Measurements from ENCODE around the gene ERCC6L.
A peak's percentile ranks its signal among the peaks of the same experiment; 100 is the strongest.
"Not testable (repeated sequence)": the region's sequence is repeated elsewhere in the genome, so short reads cannot be mapped to it uniquely, and the experiment has no call there.

ERCC6L gene

DNA sequence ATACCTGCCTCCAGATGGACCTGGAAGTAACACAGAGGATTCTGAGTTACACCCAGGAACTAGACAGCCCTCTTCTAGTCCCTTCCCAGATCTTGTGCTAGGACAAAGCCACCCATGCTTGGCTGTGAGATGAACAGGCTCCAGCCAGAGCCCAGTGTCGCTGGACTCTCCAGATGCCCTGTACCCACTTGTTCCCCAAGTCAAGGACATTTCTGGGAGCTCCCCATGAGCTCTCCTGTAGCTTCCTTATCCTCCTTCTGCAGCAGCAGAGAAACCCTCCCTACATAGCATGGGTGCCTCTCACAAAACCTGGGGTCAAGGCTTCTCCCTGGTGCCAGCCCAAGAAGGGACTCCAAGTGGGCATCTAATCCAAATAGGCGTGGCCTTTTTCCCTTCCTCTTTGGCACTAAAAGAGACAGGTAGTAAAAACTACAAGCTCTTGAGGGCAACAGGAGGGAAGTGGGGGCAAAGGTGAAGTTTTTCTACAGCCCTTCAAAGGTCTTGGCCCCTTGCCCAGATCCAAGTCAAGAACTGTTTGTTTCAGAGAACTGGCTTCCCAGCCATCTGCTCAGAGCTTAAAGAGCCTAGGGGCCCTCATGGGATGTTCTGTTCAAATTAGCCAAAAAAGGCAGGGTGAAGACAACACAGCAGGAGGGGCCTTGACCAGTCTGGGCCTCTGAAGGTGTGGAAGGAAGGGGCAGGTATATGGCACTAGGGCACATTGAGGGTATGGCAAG lies 8.5 kb upstream of the ERCC6L start:
- DNase-seq: peak; percentile 75

GRCh38 chrX:72245461-72246089 lies 6.7 kb upstream of the ERCC6L start:
- peak; percentile 58 for DNase-seq

GRCh38 chrX:72243472-72243871 lies 4.6 kb upstream of the ERCC6L start:
- DNase-seq: no peak

DNA sequence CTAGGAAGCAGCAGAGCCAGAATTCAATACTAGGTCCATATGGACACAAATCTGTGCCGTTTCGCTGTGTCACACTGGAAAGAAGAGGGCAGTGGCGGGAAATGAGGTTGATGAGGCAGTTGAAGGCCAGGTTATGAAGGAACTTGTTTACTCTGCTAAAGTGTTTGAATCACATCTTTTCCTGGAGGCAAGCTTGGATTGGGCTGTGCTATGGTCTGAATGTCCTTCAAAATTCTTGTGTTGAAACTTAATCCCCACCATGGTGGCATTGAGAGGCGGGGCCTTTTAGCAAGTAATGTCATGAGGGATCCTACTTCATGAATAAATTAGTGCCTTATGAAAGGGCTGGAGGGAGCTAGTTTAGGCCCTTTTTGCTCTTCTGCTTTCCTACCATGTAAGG lies 2.1 kb upstream of the ERCC6L start:
- DNase-seq: no peak

DNA sequence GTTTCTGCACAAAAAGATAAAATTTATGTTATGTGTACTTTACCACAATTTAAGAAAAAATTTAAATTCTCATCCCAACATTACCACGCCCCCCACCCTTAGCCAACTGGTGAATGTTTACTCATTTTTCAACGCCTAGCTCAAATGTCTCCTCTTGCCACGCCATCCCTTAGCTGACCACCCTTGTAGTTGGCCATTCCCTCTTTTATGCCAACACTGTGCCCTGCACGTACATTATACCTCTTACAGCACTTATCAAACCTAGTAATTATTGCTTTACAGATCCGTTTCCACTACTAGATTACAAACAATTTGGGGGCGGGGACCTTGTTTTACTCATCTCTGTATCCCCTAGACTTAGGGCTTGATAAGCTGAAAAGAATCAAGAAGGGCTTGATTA lies 644 bp downstream of the ERCC6L start:
- DNase-seq: no peak

DNA sequence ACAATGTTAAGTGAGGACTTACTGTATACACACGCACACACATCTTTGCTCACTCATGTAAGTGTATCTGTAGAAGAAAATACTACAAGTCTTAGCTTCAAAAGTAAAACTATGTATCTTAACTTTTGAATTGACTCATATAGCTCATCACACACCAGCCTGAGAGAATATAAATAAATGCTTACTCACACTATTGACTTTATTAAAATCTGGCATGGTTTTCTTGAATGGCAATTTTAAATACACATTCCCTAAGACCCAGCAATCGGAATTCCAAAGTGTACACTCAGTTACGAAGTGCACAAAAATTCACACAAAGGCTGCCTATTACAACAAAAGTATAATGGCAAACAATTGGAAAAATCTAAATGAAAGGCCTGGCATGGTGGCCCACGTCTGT lies 2.0 kb downstream of the ERCC6L start:
- no peak for DNase-seq

DNA sequence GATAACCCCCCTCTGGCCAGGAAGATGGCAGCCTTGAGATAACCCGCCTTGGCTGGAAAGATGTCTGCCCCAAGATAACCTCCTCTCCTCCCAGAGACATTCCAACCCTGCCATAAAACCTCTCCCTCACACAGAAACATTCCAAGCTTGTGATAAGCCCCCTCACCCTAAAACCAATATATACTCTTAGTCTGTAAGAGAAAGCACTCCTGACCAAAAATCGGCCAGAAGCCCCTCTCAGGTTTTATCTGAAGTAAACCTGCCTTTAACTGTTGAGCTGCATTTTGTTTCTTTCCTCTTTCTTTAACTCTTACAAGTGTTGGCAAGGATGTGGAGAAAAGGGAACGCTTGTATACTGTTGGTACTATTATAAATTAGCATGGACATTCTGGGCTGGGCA lies 8.5 kb downstream of the ERCC6L start:
- DNase-seq: no peak

- DNase-seq: not testable (repeated sequence)
These were observed 18.5 kb downstream of the ERCC6L start for GRCh38 chrX:72220375-72220774.

GRCh38 chrX:72216973-72217372 lies 21.9 kb downstream of the ERCC6L start:
- DNase-seq: no peak

- DNase-seq: no peak
These were observed 30.6 kb downstream of the ERCC6L start for GRCh38 chrX:72208126-72208800.

DNA sequence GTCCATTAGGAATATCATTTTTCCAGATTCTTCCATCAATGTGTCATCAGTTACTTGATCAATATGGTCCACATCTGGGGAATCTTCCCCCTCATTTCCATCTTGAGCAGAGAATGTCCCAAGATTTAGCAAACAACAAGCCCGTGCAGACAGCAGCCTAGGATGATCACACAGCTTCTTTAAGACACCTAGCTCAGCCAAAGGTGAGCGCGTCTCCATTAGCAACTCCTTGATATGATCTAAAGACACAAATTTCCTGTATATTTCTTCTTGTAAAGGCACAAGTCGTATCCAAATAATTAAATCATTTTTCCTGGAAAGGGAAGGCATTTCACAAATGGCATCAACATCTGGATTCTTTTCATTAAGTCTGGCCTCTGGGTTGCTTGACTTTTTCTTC lies 31.5 kb downstream of the ERCC6L start:
- DNase-seq: no peak

GRCh38 chrX:72205706-72206105 lies 33.1 kb downstream of the ERCC6L start:
- no peak for DNase-seq

DNA sequence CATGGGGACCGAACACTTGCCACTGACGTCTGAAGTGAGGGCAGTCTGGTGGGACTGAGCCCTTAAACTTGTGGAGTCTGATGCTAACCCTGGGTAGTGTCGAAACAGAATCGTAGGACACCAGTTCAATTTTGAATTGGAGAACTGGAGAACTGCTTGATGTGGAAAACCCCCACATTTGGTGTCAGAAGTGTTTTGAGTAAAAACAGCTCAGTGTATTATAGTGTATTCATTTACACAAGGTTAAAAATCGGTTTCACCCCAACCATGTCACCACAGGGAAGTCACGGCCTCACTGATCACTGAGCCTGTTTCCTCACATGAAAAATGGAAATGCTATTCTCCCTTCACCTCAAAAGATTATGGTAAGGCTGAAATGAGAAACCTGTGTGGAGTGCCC lies 35.4 kb downstream of the ERCC6L start:
- DNase-seq: no peak

DNA sequence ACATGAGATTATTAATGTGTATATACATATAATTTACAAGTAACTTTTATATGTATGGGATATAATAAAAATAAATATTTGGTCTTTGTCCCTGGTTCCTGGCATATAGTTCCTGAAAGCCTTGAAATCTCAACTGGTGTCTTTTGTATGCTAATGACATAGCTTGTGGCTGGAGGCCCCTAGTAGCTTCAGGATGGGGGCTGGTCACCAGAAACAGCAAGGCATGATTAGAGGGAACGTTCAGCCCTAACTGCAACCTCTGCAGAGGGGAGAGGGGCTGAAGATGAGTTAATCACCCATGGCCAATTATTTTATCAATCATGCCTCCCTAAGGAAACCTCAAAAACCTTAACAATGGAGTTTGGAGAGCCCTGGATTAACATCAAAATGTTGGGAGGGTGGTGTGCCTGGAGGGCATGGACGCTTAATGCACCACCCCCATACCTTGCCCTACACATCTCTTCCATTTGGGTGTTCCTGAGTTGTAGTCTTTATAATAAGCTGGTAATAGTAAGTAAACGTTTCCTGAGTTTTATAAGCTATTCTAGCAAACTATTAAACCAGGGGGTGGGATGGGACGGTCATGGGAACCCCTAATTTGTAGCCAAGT lies 35.9 kb downstream of the ERCC6L start:
- no peak for DNase-seq

DNA sequence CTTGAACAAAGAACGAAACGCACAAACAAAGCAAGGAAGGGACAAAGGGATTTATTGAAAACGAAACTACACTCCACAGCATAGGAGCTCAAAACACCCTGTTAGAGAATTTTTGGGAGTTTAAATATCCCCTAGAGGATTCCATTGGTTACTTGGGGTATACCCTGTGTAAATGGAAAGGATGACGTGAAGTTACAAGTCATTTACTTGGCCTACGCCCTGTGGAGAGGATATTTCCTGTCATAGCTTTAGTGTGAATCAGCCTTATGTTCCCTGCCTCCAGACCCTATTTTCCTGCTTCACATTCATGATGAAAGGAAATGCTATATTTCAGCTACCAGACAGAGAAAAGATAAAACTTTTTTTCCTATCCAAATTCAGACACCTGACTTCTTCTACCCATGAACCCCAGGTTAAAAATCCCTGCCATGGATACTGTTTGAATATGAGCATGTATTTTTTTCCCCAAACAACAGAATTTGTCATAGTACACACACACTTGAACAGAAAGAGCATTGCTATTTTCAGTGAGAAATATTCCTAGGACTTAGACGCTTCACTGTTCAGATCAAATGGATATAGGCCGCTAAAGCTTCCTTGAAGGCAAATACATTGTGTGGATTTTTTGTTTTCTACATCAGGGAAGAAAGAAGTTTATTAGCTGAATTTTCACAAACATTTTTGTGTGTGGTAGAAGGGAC lies 36.8 kb downstream of the ERCC6L start:
- DNase-seq: no peak

GRCh38 chrX:72182924-72183323 lies 55.9 kb downstream of the ERCC6L start:
- DNase-seq: no peak

DNA sequence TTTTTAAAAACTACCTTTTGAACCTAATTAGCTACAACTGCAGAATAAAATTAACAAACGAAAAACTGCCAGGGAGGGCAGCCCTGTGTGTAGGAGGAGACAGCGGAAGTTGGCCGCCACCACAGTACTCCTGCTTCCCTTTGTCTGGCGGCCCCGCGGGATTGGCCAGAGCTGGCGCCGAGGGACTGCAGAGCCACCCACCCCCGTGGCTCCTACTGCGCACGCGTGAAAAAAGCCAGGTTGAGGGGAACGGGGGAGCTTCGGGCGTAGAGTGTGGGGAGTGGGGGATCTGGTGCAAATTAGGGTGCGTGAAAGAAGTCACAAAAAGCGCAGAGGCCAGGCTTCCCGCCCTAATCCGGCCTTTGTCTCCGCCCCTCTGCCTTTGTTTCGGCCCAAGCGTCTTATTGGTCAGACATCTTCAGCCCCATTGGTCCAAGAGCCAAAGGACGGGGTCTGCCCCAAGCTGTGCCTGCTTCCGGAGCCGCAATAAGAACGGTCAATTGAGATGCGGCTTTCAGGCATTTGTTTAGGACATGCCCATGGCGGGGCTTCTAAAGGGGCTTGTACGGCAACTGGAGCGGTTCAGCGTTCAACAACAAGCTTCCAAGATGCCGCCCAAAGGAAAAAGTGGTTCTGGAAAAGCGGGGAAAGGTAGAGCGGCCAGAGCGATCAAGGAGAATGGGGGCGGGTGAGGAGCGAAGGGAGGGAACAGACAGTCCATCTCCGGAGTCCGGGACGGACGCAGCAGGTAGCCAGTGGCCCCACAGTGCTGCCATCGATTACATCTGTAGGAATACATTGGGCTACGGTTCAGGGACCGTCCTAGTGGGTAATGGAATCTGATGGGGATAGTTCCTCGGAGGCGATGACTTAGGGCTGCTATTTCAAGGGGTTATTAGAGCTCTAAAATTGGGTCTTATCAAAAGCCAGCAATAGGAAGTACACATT lies 57.4 kb downstream of the ERCC6L start, which contains the start of gene PIN4:
Gene PIN4, plus strand, starts transcription at position 580 of the 948 bp plus-strand sequence. Its CDS starts 29 bp downstream, at position 609.
- DNase-seq: peak; percentile 96

DNA sequence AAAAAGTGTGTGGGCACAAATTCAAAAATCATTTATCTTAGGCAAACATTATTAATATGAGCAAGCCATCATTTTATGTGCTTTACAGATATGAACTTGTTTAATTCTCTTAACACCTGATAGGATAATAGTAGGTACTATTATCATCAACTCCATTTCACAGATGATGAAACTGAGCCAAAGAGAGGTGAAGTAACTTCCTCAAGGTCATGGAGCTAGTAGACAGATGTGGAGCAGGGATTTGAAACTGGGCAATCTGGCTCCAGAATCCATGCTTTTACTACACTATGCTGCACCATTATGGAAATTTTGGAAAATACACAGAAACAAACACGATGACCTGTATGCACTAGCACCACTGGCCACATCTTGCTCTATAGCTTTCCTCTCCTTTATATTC lies 58.3 kb downstream of the ERCC6L start:
- peak; percentile 39 for DNase-seq

DNA sequence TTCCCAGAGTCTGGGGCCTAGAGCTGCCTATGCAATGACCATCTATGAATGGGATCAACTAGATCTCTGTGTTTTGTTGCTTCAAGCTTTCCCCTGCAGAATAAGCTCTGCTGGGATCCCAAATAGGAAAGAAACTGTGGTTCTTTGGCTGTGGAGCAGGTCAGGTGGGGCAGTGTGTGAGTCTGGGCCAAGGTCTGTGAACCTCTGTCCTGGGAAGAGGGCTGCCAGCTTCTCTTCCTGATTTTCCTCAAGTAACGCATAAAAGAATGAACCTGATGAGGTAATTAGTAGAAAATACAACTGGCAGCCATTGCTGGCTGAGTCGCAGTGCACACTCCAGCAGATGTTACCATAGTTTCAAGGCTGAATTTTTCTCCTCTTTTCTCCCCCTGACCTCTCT lies 61.8 kb downstream of the ERCC6L start:
- DNase-seq: no peak

DNA sequence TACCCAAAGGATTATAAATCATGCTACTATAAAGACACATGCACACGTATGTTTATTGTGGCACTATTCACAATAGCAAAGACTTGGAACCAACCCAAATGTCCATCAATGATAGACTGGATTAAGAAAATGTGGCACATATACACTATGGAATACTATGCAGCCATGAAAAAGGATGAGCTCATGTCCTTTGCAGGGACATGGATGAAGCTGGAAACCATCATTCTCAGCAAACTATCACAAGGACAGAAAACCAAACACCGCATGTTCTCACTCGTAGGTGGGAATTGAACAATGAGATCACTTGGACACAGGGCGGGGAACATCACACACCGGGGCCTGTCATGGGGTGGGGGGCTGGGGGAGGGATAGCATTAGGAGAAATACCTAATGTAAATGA lies 62.5 kb downstream of the ERCC6L start:
- DNase-seq: not testable (repeated sequence)

DNA sequence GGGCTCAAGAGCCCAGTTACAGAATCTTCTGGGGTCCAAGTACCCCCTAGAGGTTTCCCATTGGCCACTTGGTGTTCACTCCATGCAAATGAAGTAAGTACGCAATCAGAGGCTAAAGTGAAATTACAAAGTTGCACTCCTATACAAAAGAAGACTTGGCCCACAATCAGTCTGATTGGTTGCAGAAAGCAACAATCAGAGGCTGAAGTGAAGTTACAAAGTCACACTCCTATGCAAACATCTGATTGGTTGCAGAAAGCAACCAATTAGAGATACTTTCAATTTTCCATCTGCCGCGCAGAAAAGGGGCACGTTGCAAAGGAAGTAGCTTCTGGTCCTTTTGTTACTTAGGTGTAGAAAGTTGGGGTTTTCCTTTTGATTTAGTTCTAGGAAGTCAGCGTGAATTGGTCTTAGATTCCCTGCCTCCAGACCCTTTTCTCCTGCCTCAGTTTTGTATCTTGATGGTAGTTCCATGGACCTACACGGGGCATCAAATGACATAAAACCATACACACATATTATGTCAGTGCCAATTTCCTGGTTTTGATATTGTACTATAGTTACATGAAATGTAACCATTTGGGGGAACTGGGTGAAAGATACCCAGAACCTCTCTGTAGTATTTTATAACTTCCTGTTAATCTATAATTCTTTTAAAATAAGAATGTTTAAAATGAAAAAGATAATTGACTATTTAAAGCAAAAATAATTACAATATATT lies 69.7 kb downstream of the ERCC6L start:
- no peak for DNase-seq
